Heart left ventricle (tissue), 13 donors: ENCODE results near the gene PSMF1.

Source experiments
- CTCF ChIP-seq, 12 donors: fragments of 200-600 bp; sonication (generic) in 4 of 12; IDR thresholded peaks; one replicate each; pipeline versions ENCODE4 v1.5.0 to v1.8.0; 2018 to 2022; ENCODE audit warnings: antibody characterized with exemption in 12 of 12, mild to moderate bottlenecking in 5 of 12
- POLR2A ChIP-seq, 2 donors: fragments of 450-650 bp; IDR thresholded peaks; one replicate each; pipeline ENCODE4 v1.6.1; 2017; ENCODE audit warnings: antibody characterized with exemption in 2 of 2, mild to moderate bottlenecking in 2 of 2, moderate library complexity in 2 of 2
- donor health status: ischemic (EF 13 %, LVEDD 7.1; RV severe dilation, severe dysfunction).
- donor health status: DM: no; HTN: yes; CAD: no.
- donor health status: DM: no; HTN: no; CAD: no.
- donor health status: ischemic (EF 25% LVEDD 6.9; RV normal size, moderate dysfunction).
- donor health status: ischemic (EF 25% LVEDD 5.7; RV mildly dilated, moderate dysfunction).
- donor health status: ischemic (EF 35%, LVEDD 5.7; RV mildly dilated, moderate dysfunction).
- donor health status: nonischemic (EF 11% LVEDD 7.7; RV severe dilation, severe dysfunction).
- donor health status: DM: yes; HTN: yes; CAD: no.
- donor health status: PGD.
- donor health status: ischemic (EF 29% LVEDD 5.4; RV normal size, mild dysfunction).
- donor health status: nonischemic (EF 23%, LVEDD 6.1; RV moderate dilation, normal function).

- TF ChIP-seq CTCF (IDR thresholded peaks at IDR 0.05) (no peak), POLR2A (IDR thresholded peaks at IDR 0.05) (no peak)
Observed at GRCh38 chr20:1123666-1124065, 5.3 kb downstream of the PSMF1 start.
